Lung (tissue), 12 donors: ENCODE measurements around the gene FSIP1. TPM values are rescaled to one million over a fixed set of nuclear protein-coding genes. Genes with fewer than 3 reads are reported as not detected.
A peak's percentile ranks its signal among the peaks of the same experiment; 100 is the strongest.

Experiments
- ATAC-seq: fragments of 200-7000 bp; cut with Tn5 transposase; one replicate; pipeline ENCODE4 v1.9.1; 2020; ENCODE audit warnings: moderate number of reproducible peaks; ENCODE audit not compliant: insufficient read depth, low FRiP score
- DNase-seq, 3 donors: peaks; one replicate each; pipeline ENCODE4 v3.0.0-alpha.2; 2013 to 2017
- H3K27ac ChIP-seq, 2 donors: one replicate each; pipeline ENCODE4 v1.5.1; 2013; ENCODE audit warnings: mild to moderate bottlenecking in 2 of 2, moderate library complexity in 2 of 2, control low read depth in 1 of 2, inconsistent platforms in 1 of 2, low read depth in 1 of 2, low read length in 1 of 2
- H3K27me3 ChIP-seq, 3 donors: one replicate each; pipeline ENCODE4 v1.5.1; 2013; ENCODE audit warnings: low read length in 2 of 3; ENCODE audit not compliant: control insufficient read depth in 3 of 3, insufficient read depth in 3 of 3
- H3K36me3 ChIP-seq, 4 donors: one replicate each; pipeline ENCODE4 v1.5.1; 2013; ENCODE audit warnings: low read length in 4 of 4, mild to moderate bottlenecking in 1 of 4, moderate library complexity in 1 of 4; ENCODE audit not compliant: control insufficient read depth in 4 of 4, insufficient read depth in 4 of 4
- H3K4me1 ChIP-seq, 5 donors: one replicate each; pipeline ENCODE4 v1.5.1; 2013; ENCODE audit warnings: low read length in 5 of 5, mild to moderate bottlenecking in 2 of 5, moderate library complexity in 1 of 5; ENCODE audit not compliant: control insufficient read depth in 5 of 5, insufficient read depth in 5 of 5
- H3K4me3 ChIP-seq: one replicate; pipeline ENCODE4 v1.5.1; 2013; ENCODE audit warnings: mild to moderate bottlenecking, control low read depth, moderate library complexity
- H3K9ac ChIP-seq, 2 donors: one replicate each; pipeline ENCODE4 v1.5.1; 2013; ENCODE audit warnings: low read length in 2 of 2, control low read depth in 1 of 2; ENCODE audit not compliant: insufficient read depth in 1 of 2
- H3K9me3 ChIP-seq, 4 donors: one replicate each; pipeline ENCODE4 v1.5.1; 2013; ENCODE audit warnings: low read length in 3 of 4, mild to moderate bottlenecking in 1 of 4, moderate library complexity in 1 of 4; ENCODE audit not compliant: control insufficient read depth in 4 of 4, insufficient read depth in 3 of 4
- CTCF ChIP-seq: IDR thresholded peaks from 2 replicates; pipeline ENCODE4 v1.5.1; 2012; ENCODE audit warnings: mild to moderate bottlenecking; ENCODE audit errors: control extremely low read depth, extremely low read depth
- WGBS, 2 donors: extraction: QIAGEN DNeasy Blood & Tissue Kit; methylation state at CpG; one replicate each; pipeline ENCODE4 v1.1.7; 2013; 5-methylcytosine and 5-hydroxymethylcytosine counted together
- polyA plus RNA-seq, 2 donors: library from polyadenylated mRNA; stranded (reverse); fragments of 200-250 nt; gene quantifications; one replicate each; pipeline ENCODE4 v1.2.1, GENCODE V29; 2013
- total RNA-seq, 2 donors: library from RNA; depleted of rRNA in 1 of 2; stranded (reverse); fragments of >200 nt in 1 of 2; gene quantifications; one replicate each; pipeline ENCODE4 v1.2.1, GENCODE V29; 2014 to 2021
- donor health status: control.
- donor health status: control.
- donor health status: Bipolar disorder and iron deficiency.
- donor health status: healthy.
- donor health status: DM: yes; HTN: yes; CAD: no.

Gene FSIP1
- total and polyA plus RNA-seq, 4 donors, result 0.35 to 2.2 (median 0.98) TPM

DNA sequence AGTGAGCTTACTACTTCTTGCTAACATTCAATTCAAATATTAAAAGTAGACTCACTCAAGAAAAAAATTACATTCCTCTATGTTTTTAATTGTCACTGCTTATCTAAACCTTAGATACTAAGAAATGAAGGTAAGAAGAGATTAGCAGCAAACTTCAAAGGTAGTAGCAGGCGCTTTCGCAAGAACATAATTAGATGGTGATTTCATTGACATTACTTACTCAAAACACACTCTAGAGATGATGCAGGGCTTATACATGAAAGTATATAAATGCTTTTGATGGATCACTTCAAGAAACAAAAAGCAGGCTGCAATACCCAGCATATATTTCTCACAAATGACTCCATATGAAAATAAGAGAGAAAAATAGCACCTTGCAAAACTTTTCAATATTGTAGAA, 86.8 kb downstream of the FSIP1 start:
- no peaks in the 10 kb centered on the region for H3K36me3 ChIP-seq
- H3K27me3 ChIP-seq, result no peaks in the 10 kb centered on the region
- no peak for TF ChIP-seq CTCF
- H3K9ac ChIP-seq, result no peak overlapping the region
- peaks cover 0 to 40% (median 11%) of the 10 kb centered on the region in 5 donors for H3K4me1 ChIP-seq
- no peak for ATAC-seq
- no peak overlapping the region for H3K27ac ChIP-seq
- DNase-seq, result no peak
- 88 to 90% methylated on average over 2 of the region's 2 CpGs for WGBS, 2 donors
- no peak overlapping the region for H3K4me3 ChIP-seq
- no peaks in the 10 kb centered on the region for H3K9me3 ChIP-seq

DNA sequence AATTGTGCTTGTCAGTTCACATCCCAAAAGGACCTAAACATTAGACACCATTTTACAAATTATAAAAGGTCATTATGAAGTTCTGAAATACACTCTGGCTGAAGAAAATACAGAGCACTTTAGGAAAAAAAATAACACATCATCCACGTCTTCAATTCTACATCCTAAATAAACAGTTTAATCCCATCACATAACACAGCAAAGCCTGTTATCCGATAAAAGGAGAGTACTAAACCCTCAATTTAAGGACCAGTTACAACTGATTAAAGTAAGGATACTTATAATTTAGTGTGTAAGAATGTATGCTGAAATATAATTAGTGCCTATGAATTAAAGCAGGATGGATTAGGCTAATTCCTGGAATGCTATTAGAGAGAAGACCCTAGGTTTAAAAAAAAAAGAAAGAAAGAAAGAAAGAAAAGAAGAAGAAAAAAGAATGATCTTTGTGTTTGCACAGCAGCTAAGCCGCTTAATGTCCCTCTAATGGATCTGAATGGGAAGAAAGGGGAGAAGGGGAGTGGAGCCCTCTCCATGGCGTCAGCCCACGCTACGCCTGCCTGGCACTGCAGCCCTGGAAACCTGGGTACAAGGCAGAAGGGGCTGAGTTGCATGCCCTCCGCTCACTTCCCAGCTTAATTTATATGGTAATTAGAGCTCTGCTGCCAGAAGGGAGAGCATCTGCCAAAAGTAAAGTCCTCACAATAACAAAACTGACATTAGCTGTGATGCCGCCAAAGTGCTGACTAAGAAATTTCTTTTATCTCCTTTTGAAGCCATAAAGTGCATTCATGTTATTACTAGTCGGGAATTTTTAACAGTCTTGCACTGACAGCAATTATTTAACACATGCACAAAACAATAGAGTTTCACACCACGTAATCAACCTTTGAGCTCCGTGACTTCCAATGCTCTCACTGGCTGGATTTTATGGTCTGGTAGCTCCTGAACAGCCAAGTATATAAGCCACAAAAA, 90.0 kb downstream of the FSIP1 start:
- H3K4me3 ChIP-seq, result no peak overlapping the region
- H3K27me3 ChIP-seq, result no peaks in the 10 kb centered on the region
- H3K4me1 ChIP-seq, result peaks cover 0 to 31% (median 9%) of the 10 kb centered on the region in 5 donors
- no peak for ATAC-seq
- H3K36me3 ChIP-seq, result no peaks in the 10 kb centered on the region
- peak; percentile 70 to 91 (median 90) for DNase-seq
- H3K9me3 ChIP-seq, result no peaks in the 10 kb centered on the region
- no peak for TF ChIP-seq CTCF
- H3K9ac ChIP-seq, result no peak overlapping the region
- WGBS, 2 donors, result 70 to 81% methylated on average over 11 of the region's 11 CpGs
- H3K27ac ChIP-seq, result no peak overlapping the region

DNA sequence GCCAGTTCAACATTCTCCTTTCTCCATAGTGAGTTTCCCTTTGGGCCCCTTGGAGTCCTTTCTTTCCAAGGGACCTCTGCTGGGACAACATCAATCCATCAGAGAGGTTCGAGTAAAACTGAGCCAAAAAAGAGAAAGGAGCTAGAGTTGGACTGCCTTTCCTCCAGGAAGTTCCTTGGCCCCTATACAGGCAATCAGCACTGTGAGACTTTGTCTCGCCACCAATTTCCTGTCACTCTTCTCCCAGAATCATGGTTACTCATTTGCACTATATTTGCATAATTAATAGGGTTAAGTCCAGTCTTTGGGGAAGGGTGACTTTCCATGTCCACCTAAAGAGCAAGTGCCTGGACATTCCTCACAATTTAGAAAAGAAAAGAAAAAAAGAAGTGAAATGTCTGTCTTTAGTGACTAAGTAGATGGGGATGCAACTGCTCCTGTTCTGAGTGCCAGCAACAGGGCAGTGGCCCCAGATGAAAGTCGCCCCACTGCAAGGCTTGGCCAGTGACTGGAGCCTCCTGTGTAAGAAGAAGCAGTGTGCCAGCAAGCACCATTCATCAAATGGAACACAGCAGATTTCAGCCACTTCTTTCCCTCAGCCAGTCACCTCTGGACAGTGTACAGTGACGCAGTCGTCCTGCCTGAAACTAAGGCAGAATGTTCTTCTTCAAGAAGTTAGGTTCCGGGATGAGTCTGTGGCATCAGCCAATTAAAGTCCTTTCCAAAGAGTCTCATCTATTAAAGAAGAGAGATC, 91.6 kb downstream of the FSIP1 start:
- ATAC-seq (no peak), DNase-seq (peak; percentile 21 to 48 (median 28))
- Histone ChIP-seq H3K36me3 (no peaks in the 10 kb centered on the region), H3K27ac (no peak overlapping the region), H3K27me3 (no peaks in the 10 kb centered on the region), H3K9me3 (no peaks in the 10 kb centered on the region), H3K9ac (no peak overlapping the region), H3K4me1 (peaks cover 0 to 31% (median 9%) of the 10 kb centered on the region in 5 donors), H3K4me3 (no peak overlapping the region)
- 74 to 77% methylated on average over 6 of the region's 6 CpGs for WGBS, 2 donors
- no peak for TF ChIP-seq CTCF
